Hepatocyte (in vitro differentiated cells): Measurements from ENCODE around the gene CTNNB1.

Experiments used
- EZH2phosphoT487 ChIP-seq: fragments of 200-600 bp; sonication (generic); IDR thresholded peaks from one replicate; pipeline ENCODE4 v1.6.1; 2018; ENCODE audit warnings: antibody characterized with exemption, mild to moderate bottlenecking, low read depth, moderate library complexity; ENCODE audit not compliant: unreplicated experiment, severe bottlenecking
- TF ChIP-seq, protein P1 (sequence below): fragments of 200-600 bp; sonication (generic); IDR thresholded peaks from 2 replicates; pipeline ENCODE4 v1.5.1; 2016; ENCODE audit warnings: antibody characterized with exemption, mild to moderate bottlenecking; ENCODE audit not compliant: poor library complexity

DNA sequence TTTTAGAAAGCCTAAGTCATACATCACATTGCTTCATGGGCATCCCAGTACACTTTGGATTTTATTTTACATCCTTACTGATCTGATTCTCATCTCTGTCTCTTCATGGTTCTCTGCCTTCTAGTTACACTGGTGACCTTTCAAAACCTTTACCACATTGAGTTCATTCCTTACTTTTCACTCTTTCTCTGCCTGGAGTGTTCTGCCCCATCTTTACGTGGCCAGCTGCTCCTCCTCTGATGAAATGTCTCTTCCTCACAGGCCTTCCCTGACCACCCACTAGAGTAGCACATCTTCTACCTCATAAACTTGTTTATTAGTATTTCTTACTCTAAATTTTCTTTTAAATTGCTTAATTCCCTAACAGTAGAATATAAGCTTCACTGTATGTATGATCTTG lies 17.7 kb downstream of the CTNNB1 start:
- TF ChIP-seq, protein P1, sequence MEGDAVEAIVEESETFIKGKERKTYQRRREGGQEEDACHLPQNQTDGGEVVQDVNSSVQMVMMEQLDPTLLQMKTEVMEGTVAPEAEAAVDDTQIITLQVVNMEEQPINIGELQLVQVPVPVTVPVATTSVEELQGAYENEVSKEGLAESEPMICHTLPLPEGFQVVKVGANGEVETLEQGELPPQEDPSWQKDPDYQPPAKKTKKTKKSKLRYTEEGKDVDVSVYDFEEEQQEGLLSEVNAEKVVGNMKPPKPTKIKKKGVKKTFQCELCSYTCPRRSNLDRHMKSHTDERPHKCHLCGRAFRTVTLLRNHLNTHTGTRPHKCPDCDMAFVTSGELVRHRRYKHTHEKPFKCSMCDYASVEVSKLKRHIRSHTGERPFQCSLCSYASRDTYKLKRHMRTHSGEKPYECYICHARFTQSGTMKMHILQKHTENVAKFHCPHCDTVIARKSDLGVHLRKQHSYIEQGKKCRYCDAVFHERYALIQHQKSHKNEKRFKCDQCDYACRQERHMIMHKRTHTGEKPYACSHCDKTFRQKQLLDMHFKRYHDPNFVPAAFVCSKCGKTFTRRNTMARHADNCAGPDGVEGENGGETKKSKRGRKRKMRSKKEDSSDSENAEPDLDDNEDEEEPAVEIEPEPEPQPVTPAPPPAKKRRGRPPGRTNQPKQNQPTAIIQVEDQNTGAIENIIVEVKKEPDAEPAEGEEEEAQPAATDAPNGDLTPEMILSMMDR: no peak
- TF ChIP-seq EZH2phosphoT487: no peak
